ENCODE results near the gene CNN3. TPM values are rescaled to one million over a fixed set of nuclear protein-coding genes. Genes with fewer than 3 reads are reported as not detected.

CNN3 gene
- total and polyA plus RNA-seq, 8 donors: 31.7 to 143 (median 49.8) TPM

DNA sequence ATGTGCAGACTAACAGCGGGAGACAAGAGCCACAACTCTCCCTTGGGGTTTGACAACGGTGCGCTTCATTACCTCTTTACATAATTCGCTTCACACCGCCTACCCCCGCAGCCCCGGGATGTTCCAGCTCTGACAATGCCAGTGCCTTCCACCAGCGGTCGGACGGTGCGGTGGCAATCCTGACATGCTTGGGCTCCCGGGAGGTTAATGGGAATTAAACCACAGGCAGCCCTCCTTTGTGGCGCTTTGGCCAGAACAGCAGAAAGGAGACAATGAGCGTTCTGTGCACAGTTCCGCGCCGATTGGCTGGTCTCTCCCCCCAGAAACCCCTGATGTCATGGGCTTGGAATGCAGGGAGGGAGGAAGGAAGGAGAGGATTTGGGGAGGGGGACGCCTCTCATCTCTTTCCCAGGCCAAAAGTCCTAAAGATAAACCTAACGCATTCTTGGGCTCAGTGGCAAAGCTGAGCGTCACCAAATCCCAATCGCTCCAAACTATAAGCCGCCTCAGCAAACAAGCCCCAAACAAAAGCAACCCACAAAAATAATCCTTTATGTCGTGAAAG, 1.3 kb downstream of the CNN3 start:
- Histone ChIP-seq H3K9me3 (no peaks in the 10 kb centered on the region), H3K36me3 (no peaks in the 10 kb centered on the region), H3K4me3 (peak overlapping the region; percentile 69 to 91 (median 75)), H3K27ac (peak overlapping the region; percentile 90 to 99 (median 94)), H3K4me1 (peaks cover 0 to 51% (median 12%) of the 10 kb centered on the region in 3 donors), H3K27me3 (no peaks in the 10 kb centered on the region)
- intact Hi-C loops (cut with DNase I): loop anchor here in 1 of 3 donors (10.0 kb wide), 1 partner anchor 61 kb away; no protein-coding TSS in a partner anchor
- peak; percentile 68 to 76 (median 74) for DNase-seq
- 1 to 2% methylated on average over 23 of the region's 23 CpGs for WGBS, 2 donors
- no peak for FAIRE-seq
- ATAC-seq: peak; percentile 45 to 53 (median 48)
- TF ChIP-seq, protein P1, sequence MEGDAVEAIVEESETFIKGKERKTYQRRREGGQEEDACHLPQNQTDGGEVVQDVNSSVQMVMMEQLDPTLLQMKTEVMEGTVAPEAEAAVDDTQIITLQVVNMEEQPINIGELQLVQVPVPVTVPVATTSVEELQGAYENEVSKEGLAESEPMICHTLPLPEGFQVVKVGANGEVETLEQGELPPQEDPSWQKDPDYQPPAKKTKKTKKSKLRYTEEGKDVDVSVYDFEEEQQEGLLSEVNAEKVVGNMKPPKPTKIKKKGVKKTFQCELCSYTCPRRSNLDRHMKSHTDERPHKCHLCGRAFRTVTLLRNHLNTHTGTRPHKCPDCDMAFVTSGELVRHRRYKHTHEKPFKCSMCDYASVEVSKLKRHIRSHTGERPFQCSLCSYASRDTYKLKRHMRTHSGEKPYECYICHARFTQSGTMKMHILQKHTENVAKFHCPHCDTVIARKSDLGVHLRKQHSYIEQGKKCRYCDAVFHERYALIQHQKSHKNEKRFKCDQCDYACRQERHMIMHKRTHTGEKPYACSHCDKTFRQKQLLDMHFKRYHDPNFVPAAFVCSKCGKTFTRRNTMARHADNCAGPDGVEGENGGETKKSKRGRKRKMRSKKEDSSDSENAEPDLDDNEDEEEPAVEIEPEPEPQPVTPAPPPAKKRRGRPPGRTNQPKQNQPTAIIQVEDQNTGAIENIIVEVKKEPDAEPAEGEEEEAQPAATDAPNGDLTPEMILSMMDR (IDR thresholded peaks at IDR 0.05): no peak

- FAIRE-seq (no peak), ATAC-seq (peak in 1 of 4 donors; percentile 3), DNase-seq (peak in 1 of 6 donors; percentile 56)
- H3K36me3 ChIP-seq: no peaks in the 10 kb centered on the region
- peaks cover 0 to 57% (median 12%) of the 10 kb centered on the region in 3 donors for H3K4me1 ChIP-seq
- intact Hi-C loops (cut with DNase I): loop anchor here in 1 of 3 donors (10.0 kb wide), 1 partner anchor 60 kb away; no protein-coding TSS in a partner anchor
- WGBS, 2 donors: 2 to 4% methylated on average over 2 of the region's 2 CpGs
- TF ChIP-seq, protein P1 (IDR thresholded peaks at IDR 0.05): no peak
- H3K9me3 ChIP-seq: no peaks in the 10 kb centered on the region
- H3K27me3 ChIP-seq: no peaks in the 10 kb centered on the region
- peak overlapping the region; percentile 69 to 91 (median 75) for H3K4me3 ChIP-seq
- H3K27ac ChIP-seq: peak overlapping the region in 3 of 4 donors; percentile 92 to 99 (median 97)
Measured at GRCh38 chr1:94925004-94925403, 1.9 kb downstream of the CNN3 start.

DNA sequence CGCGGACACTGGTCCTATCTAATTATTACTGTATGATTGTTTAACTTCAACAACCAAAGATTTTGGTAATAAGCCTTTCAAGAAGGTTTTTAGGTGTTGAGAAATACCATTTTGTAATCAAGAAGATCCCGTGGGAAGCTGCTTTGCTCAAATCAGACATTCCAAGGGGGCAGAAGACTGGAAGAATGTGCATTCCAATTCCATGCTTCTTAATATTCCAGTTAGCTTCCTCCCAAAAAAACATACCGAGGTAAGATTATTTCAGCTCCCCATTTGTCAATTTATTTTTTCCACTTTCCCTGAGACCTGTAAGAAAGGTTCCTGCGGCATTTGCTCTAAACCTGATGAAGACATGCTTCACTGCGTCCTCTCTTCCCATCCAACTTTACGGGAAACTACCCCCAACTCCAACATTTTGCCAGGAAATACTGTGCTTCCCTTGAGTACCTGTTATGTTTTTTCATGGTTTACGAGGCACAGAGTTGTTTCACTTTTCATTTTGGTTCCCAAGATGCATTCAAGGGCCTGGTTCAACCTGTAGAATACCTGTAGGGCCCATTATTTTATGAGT, 4.1 kb downstream of the CNN3 start:
- Histone ChIP-seq H3K4me1 (peaks cover 0 to 59% (median 4%) of the 10 kb centered on the region in 3 donors), H3K36me3 (no peaks in the 10 kb centered on the region), H3K27ac (peak overlapping the region in 2 of 4 donors; percentile 97 to 99), H3K4me3 (peak overlapping the region in 2 of 4 donors; percentile 12 to 22), H3K9me3 (no peaks in the 10 kb centered on the region), H3K27me3 (no peaks in the 10 kb centered on the region)
- 67 to 70% methylated on average over 8 of the region's 8 CpGs for WGBS, 2 donors
- ATAC-seq: no peak
- FAIRE-seq: no peak
- DNase-seq: no peak
- intact Hi-C loops (cut with DNase I): loop anchor here in 1 of 3 donors (10.0 kb wide), 1 partner anchor 58 kb away; no protein-coding TSS in a partner anchor
- TF ChIP-seq, protein P1 (IDR thresholded peaks at IDR 0.05): no peak

- Histone ChIP-seq H3K36me3 (no peaks in the 10 kb centered on the region), H3K4me3 (no peak overlapping the region), H3K27me3 (no peaks in the 10 kb centered on the region), H3K27ac (peak overlapping the region in 1 of 4 donors; percentile 97), H3K9me3 (no peaks in the 10 kb centered on the region), H3K4me1 (peaks cover 0 to 56% (median 4%) of the 10 kb centered on the region in 3 donors)
- no peak for DNase-seq
- FAIRE-seq: no peak
- intact Hi-C loops (cut with DNase I): loop anchor here in 1 of 3 donors (10.0 kb wide), 1 partner anchor 57 kb away; no protein-coding TSS in a partner anchor
- TF ChIP-seq, protein P1 (IDR thresholded peaks at IDR 0.05): no peak
- 93 to 96% methylated on average over 1 of the region's 1 CpG for WGBS, 2 donors
- no peak for ATAC-seq
Measured at GRCh38 chr1:94921977-94922376, 4.9 kb downstream of the CNN3 start.
